ENCODE measurements around the gene ERN2. TPM values are rescaled to one million over a fixed set of nuclear protein-coding genes. Genes with fewer than 3 reads are reported as not detected.
"Not testable (repeated sequence)": the region's sequence is repeated elsewhere in the genome, so short reads cannot be mapped to it uniquely, and the experiment has no call there.

The ERN2 gene
- total and polyA plus RNA-seq, 2 of the 13 experiments (the other 11 are each of a cell fraction or from before 2014, with no cell fraction given) = 2.2 to 3.5 TPM

- TF ChIP-seq, protein P1, sequence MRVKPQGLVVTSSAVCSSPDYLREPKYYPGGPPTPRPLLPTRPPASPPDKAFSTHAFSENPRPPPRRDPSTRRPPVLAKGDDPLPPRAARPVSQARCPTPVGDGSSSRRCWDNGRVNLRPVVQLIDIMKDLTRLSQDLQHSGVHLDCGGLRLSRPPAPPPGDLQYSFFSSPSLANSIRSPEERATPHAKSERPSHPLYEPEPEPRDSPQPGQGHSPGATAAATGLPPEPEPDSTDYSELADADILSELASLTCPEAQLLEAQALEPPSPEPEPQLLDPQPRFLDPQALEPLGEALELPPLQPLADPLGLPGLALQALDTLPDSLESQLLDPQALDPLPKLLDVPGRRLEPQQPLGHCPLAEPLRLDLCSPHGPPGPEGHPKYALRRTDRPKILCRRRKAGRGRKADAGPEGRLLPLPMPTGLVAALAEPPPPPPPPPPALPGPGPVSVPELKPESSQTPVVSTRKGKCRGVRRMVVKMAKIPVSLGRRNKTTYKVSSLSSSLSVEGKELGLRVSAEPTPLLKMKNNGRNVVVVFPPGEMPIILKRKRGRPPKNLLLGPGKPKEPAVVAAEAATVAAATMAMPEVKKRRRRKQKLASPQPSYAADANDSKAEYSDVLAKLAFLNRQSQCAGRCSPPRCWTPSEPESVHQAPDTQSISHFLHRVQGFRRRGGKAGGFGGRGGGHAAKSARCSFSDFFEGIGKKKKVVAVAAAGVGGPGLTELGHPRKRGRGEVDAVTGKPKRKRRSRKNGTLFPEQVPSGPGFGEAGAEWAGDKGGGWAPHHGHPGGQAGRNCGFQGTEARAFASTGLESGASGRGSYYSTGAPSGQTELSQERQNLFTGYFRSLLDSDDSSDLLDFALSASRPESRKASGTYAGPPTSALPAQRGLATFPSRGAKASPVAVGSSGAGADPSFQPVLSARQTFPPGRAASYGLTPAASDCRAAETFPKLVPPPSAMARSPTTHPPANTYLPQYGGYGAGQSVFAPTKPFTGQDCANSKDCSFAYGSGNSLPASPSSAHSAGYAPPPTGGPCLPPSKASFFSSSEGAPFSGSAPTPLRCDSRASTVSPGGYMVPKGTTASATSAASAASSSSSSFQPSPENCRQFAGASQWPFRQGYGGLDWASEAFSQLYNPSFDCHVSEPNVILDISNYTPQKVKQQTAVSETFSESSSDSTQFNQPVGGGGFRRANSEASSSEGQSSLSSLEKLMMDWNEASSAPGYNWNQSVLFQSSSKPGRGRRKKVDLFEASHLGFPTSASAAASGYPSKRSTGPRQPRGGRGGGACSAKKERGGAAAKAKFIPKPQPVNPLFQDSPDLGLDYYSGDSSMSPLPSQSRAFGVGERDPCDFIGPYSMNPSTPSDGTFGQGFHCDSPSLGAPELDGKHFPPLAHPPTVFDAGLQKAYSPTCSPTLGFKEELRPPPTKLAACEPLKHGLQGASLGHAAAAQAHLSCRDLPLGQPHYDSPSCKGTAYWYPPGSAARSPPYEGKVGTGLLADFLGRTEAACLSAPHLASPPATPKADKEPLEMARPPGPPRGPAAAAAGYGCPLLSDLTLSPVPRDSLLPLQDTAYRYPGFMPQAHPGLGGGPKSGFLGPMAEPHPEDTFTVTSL (CRISPR knock-in tag; IDR thresholded peaks at IDR 0.05; ENCODE audit: borderline replicate concordance) = peak; percentile 53; the same call in 1 of the 2 replicates
- TF ChIP-seq, protein P2, sequence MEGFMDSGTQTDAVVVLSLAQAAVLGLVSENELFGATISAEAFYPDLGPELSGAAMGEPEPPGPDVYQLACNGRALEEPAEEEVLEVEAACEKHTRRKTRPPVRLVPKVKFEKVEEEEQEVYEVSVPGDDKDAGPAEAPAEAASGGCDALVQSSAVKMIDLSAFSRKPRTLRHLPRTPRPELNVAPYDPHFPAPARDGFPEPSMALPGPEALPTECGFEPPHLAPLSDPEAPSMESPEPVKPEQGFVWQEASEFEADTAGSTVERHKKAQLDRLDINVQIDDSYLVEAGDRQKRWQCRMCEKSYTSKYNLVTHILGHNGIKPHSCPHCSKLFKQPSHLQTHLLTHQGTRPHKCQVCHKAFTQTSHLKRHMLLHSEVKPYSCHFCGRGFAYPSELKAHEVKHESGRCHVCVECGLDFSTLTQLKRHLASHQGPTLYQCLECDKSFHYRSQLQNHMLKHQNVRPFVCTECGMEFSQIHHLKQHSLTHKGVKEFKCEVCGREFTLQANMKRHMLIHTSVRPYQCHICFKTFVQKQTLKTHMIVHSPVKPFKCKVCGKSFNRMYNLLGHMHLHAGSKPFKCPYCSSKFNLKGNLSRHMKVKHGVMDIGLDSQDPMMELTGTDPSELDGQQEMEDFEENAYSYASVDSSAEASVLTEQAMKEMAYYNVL (CRISPR knock-in tag; IDR thresholded peaks at IDR 0.05; ENCODE audit: borderline replicate concordance) = 0 out of 2 replicates have a peak, but pooled peaks have one; percentile 42
- 0 out of 2 replicates have a peak, but pooled peaks have one; percentile 40 for TF ChIP-seq PITX1 (CRISPR knock-in tag; IDR thresholded peaks at IDR 0.05)
- not testable (repeated sequence) for TF ChIP-seq NONO (IDR thresholded peaks at IDR 0.05)
- peak; percentile 30; the same call in 1 of the 2 replicates for TF ChIP-seq NONO (CRISPR knock-in tag; conservative IDR thresholded peaks at IDR 0.05)
- peak; percentile 48; the same call in 1 of the 2 replicates for TF ChIP-seq ESRRA (CRISPR knock-in tag; IDR thresholded peaks at IDR 0.05; ENCODE audit: low read depth)
- TF ChIP-seq SOX5 (CRISPR knock-in tag; IDR thresholded peaks at IDR 0.05; ENCODE audit: borderline replicate concordance) = peak; percentile 63
- TF ChIP-seq, protein P3, sequence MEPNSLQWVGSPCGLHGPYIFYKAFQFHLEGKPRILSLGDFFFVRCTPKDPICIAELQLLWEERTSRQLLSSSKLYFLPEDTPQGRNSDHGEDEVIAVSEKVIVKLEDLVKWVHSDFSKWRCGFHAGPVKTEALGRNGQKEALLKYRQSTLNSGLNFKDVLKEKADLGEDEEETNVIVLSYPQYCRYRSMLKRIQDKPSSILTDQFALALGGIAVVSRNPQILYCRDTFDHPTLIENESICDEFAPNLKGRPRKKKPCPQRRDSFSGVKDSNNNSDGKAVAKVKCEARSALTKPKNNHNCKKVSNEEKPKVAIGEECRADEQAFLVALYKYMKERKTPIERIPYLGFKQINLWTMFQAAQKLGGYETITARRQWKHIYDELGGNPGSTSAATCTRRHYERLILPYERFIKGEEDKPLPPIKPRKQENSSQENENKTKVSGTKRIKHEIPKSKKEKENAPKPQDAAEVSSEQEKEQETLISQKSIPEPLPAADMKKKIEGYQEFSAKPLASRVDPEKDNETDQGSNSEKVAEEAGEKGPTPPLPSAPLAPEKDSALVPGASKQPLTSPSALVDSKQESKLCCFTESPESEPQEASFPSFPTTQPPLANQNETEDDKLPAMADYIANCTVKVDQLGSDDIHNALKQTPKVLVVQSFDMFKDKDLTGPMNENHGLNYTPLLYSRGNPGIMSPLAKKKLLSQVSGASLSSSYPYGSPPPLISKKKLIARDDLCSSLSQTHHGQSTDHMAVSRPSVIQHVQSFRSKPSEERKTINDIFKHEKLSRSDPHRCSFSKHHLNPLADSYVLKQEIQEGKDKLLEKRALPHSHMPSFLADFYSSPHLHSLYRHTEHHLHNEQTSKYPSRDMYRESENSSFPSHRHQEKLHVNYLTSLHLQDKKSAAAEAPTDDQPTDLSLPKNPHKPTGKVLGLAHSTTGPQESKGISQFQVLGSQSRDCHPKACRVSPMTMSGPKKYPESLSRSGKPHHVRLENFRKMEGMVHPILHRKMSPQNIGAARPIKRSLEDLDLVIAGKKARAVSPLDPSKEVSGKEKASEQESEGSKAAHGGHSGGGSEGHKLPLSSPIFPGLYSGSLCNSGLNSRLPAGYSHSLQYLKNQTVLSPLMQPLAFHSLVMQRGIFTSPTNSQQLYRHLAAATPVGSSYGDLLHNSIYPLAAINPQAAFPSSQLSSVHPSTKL (CRISPR knock-in tag; IDR thresholded peaks at IDR 0.05) = peak; percentile 66
- peak; percentile 35; the same call in 1 of the 2 replicates for TF ChIP-seq SAP130 (CRISPR knock-in tag; IDR thresholded peaks at IDR 0.05; ENCODE audit: low read depth)
- 0 out of 2 replicates have a peak, but pooled peaks have one; percentile 65 for TF ChIP-seq MEF2D (CRISPR knock-in tag; IDR thresholded peaks at IDR 0.05)
- TF ChIP-seq ZMYM4 (CRISPR knock-in tag; IDR thresholded peaks at IDR 0.05) = peak; percentile 44; the same call in 1 of the 2 replicates
These were observed 9.7 kb upstream of the ERN2 start (continued) for GRCh38 chr16:23722613-23723240.

Data from HepG2 (cell line).